WTC11 (cell line): ENCODE measurements around the gene PXMP2.

Experiments used
- ETV6 ChIP-seq: sonication (generic); formaldehyde crosslinking; IDR thresholded peaks from 2 replicates; pipeline ENCODE4 v1.8.1; 2022; ENCODE audit warnings: mild to moderate bottlenecking, missing genetic modification reagents
- FOXP1 ChIP-seq: sonication (generic); formaldehyde crosslinking; IDR thresholded peaks from 2 replicates; pipeline ENCODE4 v1.8.0; 2022; ENCODE audit warnings: missing genetic modification reagents, mild to moderate bottlenecking, moderate library complexity, borderline replicate concordance
- JUN ChIP-seq: sonication (generic); formaldehyde crosslinking; IDR thresholded peaks from 2 replicates; pipeline ENCODE4 v1.8.0; 2023; ENCODE audit warnings: mild to moderate bottlenecking, missing genetic modification reagents
- NFE2L1 ChIP-seq: sonication (generic); formaldehyde crosslinking; IDR thresholded peaks from 2 replicates; pipeline ENCODE4 v1.8.1; 2023; ENCODE audit warnings: missing genetic modification reagents
- NFYB ChIP-seq: sonication (generic); formaldehyde crosslinking; conservative IDR thresholded peaks from 2 replicates; pipeline ENCODE4 v1.8.0; 2022; ENCODE audit warnings: low read depth, missing genetic modification reagents
- TF ChIP-seq, protein P1 (sequence below): sonication (generic); formaldehyde crosslinking; IDR thresholded peaks from 2 replicates; pipeline ENCODE4 v1.8.1; 2023; ENCODE audit warnings: mild to moderate bottlenecking, missing genetic modification reagents, moderate library complexity
- TF ChIP-seq, protein P2 (sequence below): sonication (generic); formaldehyde crosslinking; IDR thresholded peaks from 2 replicates; pipeline ENCODE4 v1.8.0; 2022; ENCODE audit warnings: mild to moderate bottlenecking, missing genetic modification reagents

DNA sequence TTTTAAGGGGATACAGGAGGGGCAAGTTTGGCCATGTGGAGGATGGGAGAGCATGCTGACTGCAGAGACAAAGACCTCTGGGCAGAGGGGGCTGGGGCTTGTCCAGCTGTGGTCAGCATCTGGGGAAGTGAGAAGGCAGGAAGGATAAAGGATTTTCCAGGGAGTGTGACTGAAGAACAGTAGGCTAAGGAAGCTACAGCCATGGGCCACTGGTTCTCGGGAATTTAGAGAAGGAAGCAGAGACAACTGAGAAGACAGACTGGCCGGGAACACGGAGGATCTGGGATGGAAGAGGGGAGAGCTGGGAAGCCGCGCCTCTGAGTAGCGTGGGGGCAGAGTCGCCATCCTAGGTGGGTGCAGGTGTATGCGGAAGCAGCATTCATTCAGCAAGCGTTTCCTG lies 16.3 kb downstream of the PXMP2 start:
- TF ChIP-seq NFYB (CRISPR knock-in tag) (no peak), ETV6 (CRISPR knock-in tag) (no peak), FOXP1 (no peak), JUN (CRISPR knock-in tag) (no peak), NFE2L1 (CRISPR knock-in tag) (no peak)
- TF ChIP-seq, protein P1, sequence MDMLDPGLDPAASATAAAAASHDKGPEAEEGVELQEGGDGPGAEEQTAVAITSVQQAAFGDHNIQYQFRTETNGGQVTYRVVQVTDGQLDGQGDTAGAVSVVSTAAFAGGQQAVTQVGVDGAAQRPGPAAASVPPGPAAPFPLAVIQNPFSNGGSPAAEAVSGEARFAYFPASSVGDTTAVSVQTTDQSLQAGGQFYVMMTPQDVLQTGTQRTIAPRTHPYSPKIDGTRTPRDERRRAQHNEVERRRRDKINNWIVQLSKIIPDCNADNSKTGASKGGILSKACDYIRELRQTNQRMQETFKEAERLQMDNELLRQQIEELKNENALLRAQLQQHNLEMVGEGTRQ (CRISPR knock-in tag) = no peak
- TF ChIP-seq, protein P2, sequence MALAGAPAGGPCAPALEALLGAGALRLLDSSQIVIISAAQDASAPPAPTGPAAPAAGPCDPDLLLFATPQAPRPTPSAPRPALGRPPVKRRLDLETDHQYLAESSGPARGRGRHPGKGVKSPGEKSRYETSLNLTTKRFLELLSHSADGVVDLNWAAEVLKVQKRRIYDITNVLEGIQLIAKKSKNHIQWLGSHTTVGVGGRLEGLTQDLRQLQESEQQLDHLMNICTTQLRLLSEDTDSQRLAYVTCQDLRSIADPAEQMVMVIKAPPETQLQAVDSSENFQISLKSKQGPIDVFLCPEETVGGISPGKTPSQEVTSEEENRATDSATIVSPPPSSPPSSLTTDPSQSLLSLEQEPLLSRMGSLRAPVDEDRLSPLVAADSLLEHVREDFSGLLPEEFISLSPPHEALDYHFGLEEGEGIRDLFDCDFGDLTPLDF (CRISPR knock-in tag) = no peak
